ENCODE results near the gene FBXO48. TPM values are rescaled to one million over a fixed set of nuclear protein-coding genes. Genes with fewer than 3 reads are reported as not detected.

FBXO48 gene
- total RNA-seq, 4 donors from 2014 or later = 0.60 to 2.0 (median 1.2) TPM

DNA sequence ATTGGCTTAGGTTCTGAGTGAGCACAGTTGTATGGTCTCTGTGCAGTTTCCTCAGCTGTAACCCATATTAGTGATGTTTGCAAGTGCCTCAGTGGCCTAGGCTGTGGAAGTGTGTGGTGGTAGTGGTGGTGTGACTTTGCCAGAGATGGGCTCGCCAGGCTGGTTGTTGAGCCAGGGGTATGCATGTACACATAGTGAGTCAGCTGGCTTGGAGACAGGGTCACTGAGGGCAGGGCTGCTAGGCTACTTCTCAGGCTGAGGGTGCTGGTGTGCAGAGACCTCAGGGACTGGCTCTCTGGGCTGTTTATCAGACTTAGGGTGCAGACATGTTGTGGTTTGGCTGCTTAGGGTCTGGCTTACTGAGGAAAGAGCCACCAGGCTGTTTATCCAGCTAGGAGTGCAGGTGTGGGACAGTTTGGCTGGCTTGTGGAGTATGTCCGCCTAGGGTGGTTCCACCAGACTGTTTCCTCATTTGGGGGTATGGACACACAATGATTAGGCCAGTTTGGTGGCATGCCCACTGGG is 15.3 kb upstream of the FBXO48 start:
- TF ChIP-seq EP300 (IDR thresholded peaks at IDR 0.05) = no peak
- no peak for TF ChIP-seq POLR2A (IDR thresholded peaks at IDR 0.05)
- TF ChIP-seq, protein P1, sequence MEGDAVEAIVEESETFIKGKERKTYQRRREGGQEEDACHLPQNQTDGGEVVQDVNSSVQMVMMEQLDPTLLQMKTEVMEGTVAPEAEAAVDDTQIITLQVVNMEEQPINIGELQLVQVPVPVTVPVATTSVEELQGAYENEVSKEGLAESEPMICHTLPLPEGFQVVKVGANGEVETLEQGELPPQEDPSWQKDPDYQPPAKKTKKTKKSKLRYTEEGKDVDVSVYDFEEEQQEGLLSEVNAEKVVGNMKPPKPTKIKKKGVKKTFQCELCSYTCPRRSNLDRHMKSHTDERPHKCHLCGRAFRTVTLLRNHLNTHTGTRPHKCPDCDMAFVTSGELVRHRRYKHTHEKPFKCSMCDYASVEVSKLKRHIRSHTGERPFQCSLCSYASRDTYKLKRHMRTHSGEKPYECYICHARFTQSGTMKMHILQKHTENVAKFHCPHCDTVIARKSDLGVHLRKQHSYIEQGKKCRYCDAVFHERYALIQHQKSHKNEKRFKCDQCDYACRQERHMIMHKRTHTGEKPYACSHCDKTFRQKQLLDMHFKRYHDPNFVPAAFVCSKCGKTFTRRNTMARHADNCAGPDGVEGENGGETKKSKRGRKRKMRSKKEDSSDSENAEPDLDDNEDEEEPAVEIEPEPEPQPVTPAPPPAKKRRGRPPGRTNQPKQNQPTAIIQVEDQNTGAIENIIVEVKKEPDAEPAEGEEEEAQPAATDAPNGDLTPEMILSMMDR (IDR thresholded peaks at IDR 0.05) = no peak
- H3K4me1 ChIP-seq = no peaks in the 10 kb centered on the region
- no peak overlapping the region for H3K4me3 ChIP-seq
- H3K27me3 ChIP-seq = no peaks in the 10 kb centered on the region
- H3K27ac ChIP-seq = no peak overlapping the region
- H3K36me3 ChIP-seq = peaks cover 0 to 4% (median 0%) of the 10 kb centered on the region in 3 donors
- DNase-seq (ENCODE audit: low spot score in 2 of 2) = no peak
- 91 to 93% methylated on average over 2 of the region's 2 CpGs for WGBS, 2 donors
- H3K9me3 ChIP-seq = no peaks in the 10 kb centered on the region

GRCh38 chr2:68478688-68479087 is 11.6 kb upstream of the FBXO48 start:
- 89 to 96% methylated on average over 1 of the region's 1 CpG for WGBS, 2 donors
- TF ChIP-seq, protein P1 (IDR thresholded peaks at IDR 0.05) = no peak
- TF ChIP-seq POLR2A (IDR thresholded peaks at IDR 0.05) (no peak), EP300 (IDR thresholded peaks at IDR 0.05) (no peak)

GRCh38 chr2:68476454-68476853 is 9.4 kb upstream of the FBXO48 start:
- 87 to 95% methylated on average over 1 of the region's 1 CpG for WGBS, 2 donors
- no peak for DNase-seq (ENCODE audit: low spot score in 2 of 2)
- H3K36me3 ChIP-seq = peaks cover 0 to 4% (median 0%) of the 10 kb centered on the region in 3 donors
- no peaks in the 10 kb centered on the region for H3K9me3 ChIP-seq
- H3K27ac ChIP-seq = no peak overlapping the region
- H3K4me3 ChIP-seq = no peak overlapping the region
- no peak for TF ChIP-seq POLR2A (IDR thresholded peaks at IDR 0.05)
- no peak for TF ChIP-seq EP300 (IDR thresholded peaks at IDR 0.05)
- TF ChIP-seq, protein P1 (IDR thresholded peaks at IDR 0.05) = no peak
- no peaks in the 10 kb centered on the region for H3K27me3 ChIP-seq
- H3K4me1 ChIP-seq = no peaks in the 10 kb centered on the region

More at GRCh38 chr2:68478688-68479087, 11.6 kb upstream of the FBXO48 start:
- Histone ChIP-seq H3K36me3 (peaks cover 0 to 4% (median 0%) of the 10 kb centered on the region in 3 donors), H3K9me3 (no peaks in the 10 kb centered on the region), H3K27ac (no peak overlapping the region), H3K4me3 (no peak overlapping the region), H3K27me3 (no peaks in the 10 kb centered on the region), H3K4me1 (no peaks in the 10 kb centered on the region)
- no peak for DNase-seq (ENCODE audit: low spot score in 2 of 2)

DNA sequence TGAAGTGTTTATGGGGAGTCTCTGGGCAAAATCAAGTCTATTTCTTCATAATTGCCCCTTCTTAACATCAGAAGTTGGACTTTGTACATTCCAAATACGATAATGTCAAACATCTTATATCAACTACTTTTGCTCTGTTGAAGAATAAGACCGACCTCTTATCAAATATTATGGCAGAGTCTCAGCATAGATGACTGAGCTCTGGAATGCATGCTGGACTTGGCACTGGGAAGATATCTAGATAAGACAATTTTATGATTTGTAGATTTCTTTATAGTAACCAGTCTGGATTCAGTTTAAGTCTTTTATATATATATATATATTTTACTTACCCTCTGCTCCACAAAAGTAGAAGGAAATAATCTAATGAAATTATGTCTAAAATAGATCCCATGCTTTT is 8.5 kb upstream of the FBXO48 start:
- no peak overlapping the region for H3K4me3 ChIP-seq
- H3K27me3 ChIP-seq = no peaks in the 10 kb centered on the region
- no peaks in the 10 kb centered on the region for H3K4me1 ChIP-seq
- H3K36me3 ChIP-seq = peaks cover 0 to 4% (median 0%) of the 10 kb centered on the region in 3 donors
- WGBS, 2 donors = 81 to 83% methylated on average over 2 of the region's 2 CpGs
- no peak overlapping the region for H3K27ac ChIP-seq
- no peaks in the 10 kb centered on the region for H3K9me3 ChIP-seq
- no peak for DNase-seq (ENCODE audit: low spot score in 2 of 2)
- TF ChIP-seq POLR2A (IDR thresholded peaks at IDR 0.05) (no peak), EP300 (IDR thresholded peaks at IDR 0.05) (no peak)
- TF ChIP-seq, protein P1 (IDR thresholded peaks at IDR 0.05) = no peak

- Histone ChIP-seq H3K4me3 (no peak overlapping the region), H3K27me3 (no peaks in the 10 kb centered on the region), H3K27ac (no peak overlapping the region), H3K9me3 (no peaks in the 10 kb centered on the region), H3K4me1 (no peaks in the 10 kb centered on the region), H3K36me3 (peaks cover 0 to 4% (median 0%) of the 10 kb centered on the region in 3 donors)
- no peak for DNase-seq (ENCODE audit: low spot score in 2 of 2)
- TF ChIP-seq EP300 (IDR thresholded peaks at IDR 0.05) = no peak
- no peak for TF ChIP-seq POLR2A (IDR thresholded peaks at IDR 0.05)
- TF ChIP-seq, protein P1 (IDR thresholded peaks at IDR 0.05) = no peak
Measured at GRCh38 chr2:68475110-68475509, 8.0 kb upstream of the FBXO48 start.
